ENCODE measurements around the gene EIF4B.

DNA sequence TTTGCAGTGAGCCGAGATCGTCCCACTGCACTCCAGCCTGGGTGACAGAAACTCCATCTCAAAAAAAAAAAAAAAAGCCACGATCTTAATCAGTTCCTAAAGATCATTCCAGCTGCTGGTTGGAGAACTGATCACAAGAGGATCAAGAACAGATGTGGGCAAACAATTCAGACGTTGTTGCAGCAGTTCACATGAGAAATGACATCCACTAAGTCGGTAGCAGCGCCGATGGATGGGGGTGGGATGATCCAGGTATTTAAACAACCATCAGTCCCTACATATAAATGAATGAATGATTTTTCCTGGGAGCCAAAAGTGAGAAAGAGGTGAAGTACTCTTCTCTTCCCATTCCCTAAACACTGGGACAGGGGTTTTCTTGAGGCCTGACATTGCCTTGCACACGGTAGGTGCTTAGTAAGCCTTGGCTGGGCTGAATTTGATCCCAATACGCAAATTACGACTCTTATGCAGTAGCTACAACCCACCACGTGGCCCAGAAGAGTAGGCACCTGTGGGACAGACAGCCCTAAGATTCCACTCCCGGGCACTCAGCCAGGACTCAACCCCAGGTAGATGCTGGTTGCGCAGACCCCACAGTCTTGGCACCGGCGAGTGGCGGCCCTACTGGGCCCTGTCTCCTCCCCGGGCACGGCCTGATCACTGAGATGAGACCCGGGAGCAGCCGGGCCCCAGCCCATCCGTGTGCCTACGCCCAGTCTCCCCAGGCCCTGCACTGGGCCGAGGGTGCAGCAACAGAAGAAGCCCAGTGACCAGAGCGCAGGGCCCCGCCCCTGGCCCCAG lies 72.4 kb downstream of the EIF4B start:
- no peak for TF ChIP-seq POLR2A (IDR thresholded peaks at IDR 0.05)
- TF ChIP-seq, protein P1, sequence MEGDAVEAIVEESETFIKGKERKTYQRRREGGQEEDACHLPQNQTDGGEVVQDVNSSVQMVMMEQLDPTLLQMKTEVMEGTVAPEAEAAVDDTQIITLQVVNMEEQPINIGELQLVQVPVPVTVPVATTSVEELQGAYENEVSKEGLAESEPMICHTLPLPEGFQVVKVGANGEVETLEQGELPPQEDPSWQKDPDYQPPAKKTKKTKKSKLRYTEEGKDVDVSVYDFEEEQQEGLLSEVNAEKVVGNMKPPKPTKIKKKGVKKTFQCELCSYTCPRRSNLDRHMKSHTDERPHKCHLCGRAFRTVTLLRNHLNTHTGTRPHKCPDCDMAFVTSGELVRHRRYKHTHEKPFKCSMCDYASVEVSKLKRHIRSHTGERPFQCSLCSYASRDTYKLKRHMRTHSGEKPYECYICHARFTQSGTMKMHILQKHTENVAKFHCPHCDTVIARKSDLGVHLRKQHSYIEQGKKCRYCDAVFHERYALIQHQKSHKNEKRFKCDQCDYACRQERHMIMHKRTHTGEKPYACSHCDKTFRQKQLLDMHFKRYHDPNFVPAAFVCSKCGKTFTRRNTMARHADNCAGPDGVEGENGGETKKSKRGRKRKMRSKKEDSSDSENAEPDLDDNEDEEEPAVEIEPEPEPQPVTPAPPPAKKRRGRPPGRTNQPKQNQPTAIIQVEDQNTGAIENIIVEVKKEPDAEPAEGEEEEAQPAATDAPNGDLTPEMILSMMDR (IDR thresholded peaks at IDR 0.05): no peak

Measured in suprapubic skin (tissue), 3 donors.